Left ventricle myocardium inferior (tissue), 1 donor: ENCODE data around the gene ZNF519. TPM values are rescaled to one million over a fixed set of nuclear protein-coding genes. Genes with fewer than 3 reads are reported as not detected.

Source experiments
- DNase-seq: peaks from one replicate; pipeline ENCODE4 v3.0.0-alpha.2; 2020
- H3K27ac ChIP-seq: fragments of 200-600 bp; replicated peaks from 2 replicates; pipeline ENCODE4 v1.8.0; 2021
- H3K27me3 ChIP-seq: fragments of 200-600 bp; 2 replicates; pipeline ENCODE4 v1.8.0; 2021; ENCODE audit warnings: low read depth
- H3K36me3 ChIP-seq: fragments of 200-600 bp; 2 replicates; pipeline ENCODE4 v1.8.0; 2021
- H3K4me1 ChIP-seq: fragments of 200-600 bp; 2 replicates; pipeline ENCODE4 v1.8.0; 2021
- H3K4me3 ChIP-seq: fragments of 200-600 bp; 2 replicates; pipeline ENCODE4 v1.8.0; 2021; ENCODE audit warnings: mild to moderate bottlenecking, moderate library complexity
- H3K9me3 ChIP-seq: fragments of 200-600 bp; replicated peaks from 2 replicates; pipeline ENCODE4 v1.8.0; 2021
- intact Hi-C: fragments of 100-400 bp; cut with micrococcal nuclease; formaldehyde crosslinking; loops from one replicate; pipeline ENCODE4 v1.11.0; 2022
- total RNA-seq: library from RNA; stranded (reverse); fragmentation: NEBNext Ultra II Directional; extraction: Animal tissue kit (Norgen Biotek cat#: 25700); gene quantifications from one replicate; pipeline ENCODE4 v1.2.1, GENCODE V29; 2021
- TF ChIP-seq, protein P1 (sequence below): fragments of 200-600 bp; IDR thresholded peaks from 2 replicates; pipeline ENCODE4 v1.8.0; 2021; ENCODE audit warnings: antibody characterized with exemption, mild to moderate bottlenecking, borderline replicate concordance
- donor health status: DM: no; HTN: yes; CAD: no; lungs with severe emphysema.

ZNF519 gene
- total RNA-seq, 1 donor from 2014 or later = 3.8 TPM

DNA sequence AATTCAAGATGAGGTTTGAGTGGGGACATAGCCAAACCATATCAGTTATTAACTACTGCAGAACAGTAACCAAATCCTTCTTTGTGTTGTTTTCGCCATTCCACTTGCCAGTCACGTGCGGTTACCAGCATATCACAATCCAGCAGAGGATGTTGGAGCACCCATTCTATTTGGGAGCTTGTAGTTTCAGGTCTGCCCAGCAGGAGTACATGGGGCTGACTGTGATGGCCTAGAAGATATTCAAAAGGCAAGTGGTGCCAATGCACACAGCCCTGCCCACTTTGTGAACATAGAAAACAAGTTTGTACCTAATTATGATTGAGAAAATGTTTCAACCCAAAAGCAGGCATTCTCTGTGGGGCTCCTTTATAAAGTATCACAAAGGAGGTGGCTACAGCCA, 57.0 kb downstream of the ZNF519 start:
- H3K36me3 ChIP-seq = peaks cover 4% of the 10 kb centered on the region
- H3K9me3 ChIP-seq = peaks cover 3% of the 10 kb centered on the region
- no peak overlapping the region for H3K4me3 ChIP-seq
- no peak overlapping the region for H3K27ac ChIP-seq
- no peaks in the 10 kb centered on the region for H3K4me1 ChIP-seq
- intact Hi-C loops = no loop called here
- DNase-seq = no peak
- no peaks in the 10 kb centered on the region for H3K27me3 ChIP-seq
- TF ChIP-seq, protein P1, sequence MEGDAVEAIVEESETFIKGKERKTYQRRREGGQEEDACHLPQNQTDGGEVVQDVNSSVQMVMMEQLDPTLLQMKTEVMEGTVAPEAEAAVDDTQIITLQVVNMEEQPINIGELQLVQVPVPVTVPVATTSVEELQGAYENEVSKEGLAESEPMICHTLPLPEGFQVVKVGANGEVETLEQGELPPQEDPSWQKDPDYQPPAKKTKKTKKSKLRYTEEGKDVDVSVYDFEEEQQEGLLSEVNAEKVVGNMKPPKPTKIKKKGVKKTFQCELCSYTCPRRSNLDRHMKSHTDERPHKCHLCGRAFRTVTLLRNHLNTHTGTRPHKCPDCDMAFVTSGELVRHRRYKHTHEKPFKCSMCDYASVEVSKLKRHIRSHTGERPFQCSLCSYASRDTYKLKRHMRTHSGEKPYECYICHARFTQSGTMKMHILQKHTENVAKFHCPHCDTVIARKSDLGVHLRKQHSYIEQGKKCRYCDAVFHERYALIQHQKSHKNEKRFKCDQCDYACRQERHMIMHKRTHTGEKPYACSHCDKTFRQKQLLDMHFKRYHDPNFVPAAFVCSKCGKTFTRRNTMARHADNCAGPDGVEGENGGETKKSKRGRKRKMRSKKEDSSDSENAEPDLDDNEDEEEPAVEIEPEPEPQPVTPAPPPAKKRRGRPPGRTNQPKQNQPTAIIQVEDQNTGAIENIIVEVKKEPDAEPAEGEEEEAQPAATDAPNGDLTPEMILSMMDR = no peak

DNA sequence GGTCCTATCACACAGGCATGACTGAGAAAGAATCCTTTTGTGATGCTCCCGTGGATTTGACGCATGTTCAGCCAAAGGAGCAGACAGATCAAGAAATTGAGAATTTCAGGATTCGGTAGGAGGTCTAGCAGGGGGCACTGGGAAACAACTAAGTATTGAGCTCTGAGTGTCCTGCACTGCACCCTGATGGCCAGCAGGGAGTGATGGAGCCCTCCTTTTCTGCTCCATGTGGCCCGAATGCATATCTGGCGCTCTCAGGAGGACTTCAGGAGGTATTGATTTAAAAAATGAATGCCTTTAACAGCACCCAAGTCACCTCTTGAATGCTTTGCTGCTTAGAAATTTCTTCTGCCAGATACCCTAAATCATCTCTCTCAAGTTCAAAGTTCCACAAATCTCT, 58.0 kb downstream of the ZNF519 start:
- H3K27me3 ChIP-seq = no peaks in the 10 kb centered on the region
- H3K36me3 ChIP-seq = peaks cover 4% of the 10 kb centered on the region
- peaks cover 8% of the 10 kb centered on the region for H3K9me3 ChIP-seq
- no peak overlapping the region for H3K27ac ChIP-seq
- no peak overlapping the region for H3K4me3 ChIP-seq
- TF ChIP-seq, protein P1 = peak; percentile 15
- no peaks in the 10 kb centered on the region for H3K4me1 ChIP-seq
- intact Hi-C loops = no loop called here
- no peak for DNase-seq

DNA sequence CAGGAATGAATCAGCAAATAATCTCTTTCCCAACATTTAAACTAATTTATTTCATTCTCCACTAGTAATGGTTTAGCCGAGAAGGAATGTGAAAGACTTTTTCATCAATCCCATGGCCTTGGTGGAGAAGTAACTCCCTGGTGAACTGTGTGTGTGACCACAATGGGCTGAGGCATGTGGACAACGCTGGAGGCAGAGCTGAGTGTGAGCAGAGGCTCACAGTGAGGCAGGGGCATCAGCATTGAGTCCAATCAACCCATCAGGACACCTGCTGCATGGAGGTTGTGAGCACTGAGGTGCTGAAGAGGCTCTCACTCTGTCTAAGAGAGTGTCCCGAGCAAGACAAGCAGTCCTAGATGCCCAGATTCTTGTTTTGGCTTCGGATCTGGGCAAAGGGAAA, 78.6 kb downstream of the ZNF519 start:
- Histone ChIP-seq H3K4me1 (no peaks in the 10 kb centered on the region), H3K27ac (no peak overlapping the region), H3K36me3 (no peaks in the 10 kb centered on the region), H3K9me3 (peaks cover 20% of the 10 kb centered on the region), H3K4me3 (no peak overlapping the region), H3K27me3 (no peaks in the 10 kb centered on the region)
- intact Hi-C loops = no loop called here
- no peak for DNase-seq
- TF ChIP-seq, protein P1 = no peak

Other genes starting within 250 kb of the ZNF519 start
- not detected for gene MC2R, start 216.9 kb downstream of the ZNF519 start, total RNA-seq